Fibroblast of mammary gland (primary cell): ENCODE measurements around the gene SLC22A23.

Experiments used
- DNase-seq: peaks from one replicate; pipeline ENCODE4 v3.0.0-alpha.2; 2010; ENCODE audit warnings: low read depth
- H3K4me3 ChIP-seq: 2 replicates; pipeline ENCODE4 v1.5.1; 2011; ENCODE audit warnings: low read depth, mild to moderate bottlenecking, low read length, moderate library complexity; ENCODE audit not compliant: control insufficient read depth
- CTCF ChIP-seq: conservative IDR thresholded peaks from 2 replicates; pipeline ENCODE4 v1.5.1; 2011; ENCODE audit warnings: low read depth, low read length, inconsistent platforms; ENCODE audit not compliant: control insufficient read depth, insufficient read depth

Gene SLC22A23

GRCh38 chr6:3428247-3428646, 28.6 kb downstream of the SLC22A23 start:
- no peak overlapping the region for H3K4me3 ChIP-seq
- no peak for TF ChIP-seq CTCF
- no peak for DNase-seq

GRCh38 chr6:3427687-3428085, 29.2 kb downstream of the SLC22A23 start:
- no peak for TF ChIP-seq CTCF
- peak; percentile 57 for DNase-seq

GRCh38 chr6:3426927-3427686, 29.7 kb downstream of the SLC22A23 start:
- DNase-seq, result no peak
- no peak for TF ChIP-seq CTCF
- H3K4me3 ChIP-seq, result no peak overlapping the region

More at GRCh38 chr6:3427687-3428085, 29.2 kb downstream of the SLC22A23 start:
- H3K4me3 ChIP-seq, result no peak overlapping the region

GRCh38 chr6:3426091-3426926, 30.5 kb downstream of the SLC22A23 start:
- TF ChIP-seq CTCF, result no peak

GRCh38 chr6:3425574-3425973, 31.3 kb downstream of the SLC22A23 start:
- TF ChIP-seq CTCF, result no peak
- H3K4me3 ChIP-seq, result no peak overlapping the region
- DNase-seq, result peak; percentile 46

More at GRCh38 chr6:3426091-3426926, 30.5 kb downstream of the SLC22A23 start:
- H3K4me3 ChIP-seq, result no peak overlapping the region
- DNase-seq, result peak; percentile 31

- H3K4me3 ChIP-seq, result no peak overlapping the region
- DNase-seq, result no peak
- TF ChIP-seq CTCF, result no peak
These were observed 32.5 kb downstream of the SLC22A23 start for GRCh38 chr6:3424185-3424927.
